HG03460 (cell line): ENCODE results near the gene WIF1.

ENCODE experiments used
- ATAC-seq: cut with Tn5 transposase; IDR thresholded peaks from one replicate; pipeline ENCODE4 v1.9.1; 2021; ENCODE audit not compliant: unreplicated experiment

WIF1 gene

DNA sequence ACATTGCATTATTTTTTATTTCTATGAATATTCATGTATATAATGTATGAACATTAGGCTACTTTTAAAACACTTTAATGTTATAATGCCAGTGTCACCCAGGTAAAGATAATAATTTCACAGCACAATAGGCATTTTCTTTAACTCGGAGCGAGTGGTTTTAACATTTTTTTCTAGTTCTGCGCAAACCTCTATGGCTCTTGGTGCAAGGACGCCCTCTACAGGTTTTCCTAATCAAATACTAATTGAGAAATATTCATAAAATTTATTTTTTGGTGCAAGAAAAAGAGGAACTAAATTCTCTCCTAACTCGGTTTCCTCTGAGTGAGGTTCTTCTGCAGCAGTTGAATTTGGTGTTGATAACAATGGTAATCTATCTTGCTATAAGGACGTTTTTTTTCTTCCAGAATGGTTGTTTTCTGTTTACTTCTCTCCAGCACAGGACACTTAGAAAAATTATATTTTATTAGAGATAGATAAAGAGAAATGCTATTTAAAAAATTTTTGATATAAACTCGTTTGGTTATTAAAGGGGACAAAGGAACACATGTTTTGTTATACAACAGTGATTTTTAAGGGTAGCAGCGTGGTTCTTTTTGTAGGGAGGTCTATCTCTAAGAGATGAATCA, 2.4 kb upstream of the WIF1 start:
- ATAC-seq, result no peak

DNA sequence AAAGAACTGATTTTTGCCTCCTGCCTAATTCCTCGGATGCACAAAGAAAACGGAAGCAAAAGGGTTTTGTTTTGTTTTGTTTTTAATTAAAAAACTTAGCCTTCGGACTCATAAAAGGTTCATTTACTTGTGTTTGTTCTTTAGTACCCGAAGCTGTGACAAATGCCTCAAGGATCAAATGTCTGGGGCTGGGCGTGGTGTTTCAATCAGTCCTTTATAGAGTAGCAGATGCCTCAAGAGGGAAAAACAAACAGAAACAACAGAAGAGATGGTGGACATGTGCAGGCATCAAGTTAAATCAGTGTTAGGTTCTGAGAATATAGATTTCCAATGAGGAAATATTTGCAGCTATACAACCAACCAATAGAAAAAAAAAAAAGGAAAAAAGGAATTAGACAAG, 1.6 kb upstream of the WIF1 start:
- ATAC-seq, result no peak

DNA sequence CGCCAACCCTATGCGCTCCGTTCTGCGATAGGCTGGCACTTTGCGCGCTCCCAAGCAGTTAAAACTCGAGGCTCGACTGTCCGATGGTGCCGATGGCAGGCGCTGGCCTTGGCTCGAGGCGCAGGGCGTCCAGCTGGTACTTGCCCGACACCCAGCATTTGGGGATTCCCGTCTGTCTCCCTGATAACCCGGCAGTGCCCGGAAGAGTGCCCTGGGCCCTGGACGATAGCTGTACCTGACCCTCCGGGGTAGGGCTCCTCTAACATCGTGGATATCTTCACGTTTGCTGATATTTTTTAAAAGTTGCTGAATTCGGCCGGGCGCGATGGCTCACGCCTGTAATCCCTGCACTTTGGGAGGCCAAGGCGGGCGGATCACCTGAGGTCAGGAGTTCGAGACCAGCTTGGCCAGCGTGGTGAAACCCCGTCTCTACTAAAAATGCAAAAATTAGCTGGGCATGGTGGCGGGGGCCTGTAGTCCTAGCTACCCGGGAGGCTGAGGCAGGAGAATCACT, 908 bp upstream of the WIF1 start:
- ATAC-seq, result no peak

- ATAC-seq, result no peak
Observed at GRCh38 chr12:65119063-65119462, 2.0 kb downstream of the WIF1 start.

DNA sequence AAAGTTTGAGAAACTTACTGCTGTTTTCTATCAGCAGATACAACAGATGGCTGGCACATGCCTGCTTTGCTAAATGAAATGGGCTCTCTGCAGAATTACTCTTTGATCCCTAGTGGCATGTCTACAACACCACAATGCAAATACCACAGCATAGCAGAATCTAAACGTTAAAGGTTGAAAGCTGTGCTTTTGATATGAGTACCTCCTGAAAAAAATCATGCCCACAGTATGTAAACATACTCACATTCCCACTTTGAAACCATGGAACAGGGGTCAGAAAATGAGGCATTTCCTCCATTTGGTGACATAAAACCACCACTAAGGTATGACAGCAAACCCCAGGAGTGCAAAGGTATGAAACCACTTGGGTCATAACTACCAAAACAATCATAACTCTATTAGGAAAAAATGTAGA, 7.5 kb downstream of the WIF1 start:
- ATAC-seq, result no peak

- no peak for ATAC-seq
Observed at GRCh38 chr12:65106948-65107347, 14.2 kb downstream of the WIF1 start.

- no peak for ATAC-seq
Observed at GRCh38 chr12:65100140-65100539, 21.0 kb downstream of the WIF1 start.

DNA sequence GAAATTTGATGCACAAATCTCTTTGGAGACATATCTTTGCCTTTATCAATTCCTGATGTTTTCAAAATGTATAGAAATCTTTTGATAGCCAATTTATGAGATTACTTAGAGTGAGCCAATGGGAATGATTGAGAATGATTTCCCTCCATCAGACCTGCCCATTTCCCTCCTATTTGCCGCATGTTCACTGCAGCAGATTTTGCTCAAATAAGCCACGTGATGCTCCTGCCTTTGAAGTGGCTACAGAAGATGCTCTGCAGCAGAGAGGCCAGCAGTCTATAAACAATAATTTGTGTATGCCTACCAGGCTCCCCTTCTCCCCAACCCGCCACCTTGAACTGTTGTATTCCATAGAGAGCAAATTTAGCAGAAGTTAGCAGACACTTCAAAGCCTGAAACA, 21.9 kb downstream of the WIF1 start:
- ATAC-seq, result no peak

DNA sequence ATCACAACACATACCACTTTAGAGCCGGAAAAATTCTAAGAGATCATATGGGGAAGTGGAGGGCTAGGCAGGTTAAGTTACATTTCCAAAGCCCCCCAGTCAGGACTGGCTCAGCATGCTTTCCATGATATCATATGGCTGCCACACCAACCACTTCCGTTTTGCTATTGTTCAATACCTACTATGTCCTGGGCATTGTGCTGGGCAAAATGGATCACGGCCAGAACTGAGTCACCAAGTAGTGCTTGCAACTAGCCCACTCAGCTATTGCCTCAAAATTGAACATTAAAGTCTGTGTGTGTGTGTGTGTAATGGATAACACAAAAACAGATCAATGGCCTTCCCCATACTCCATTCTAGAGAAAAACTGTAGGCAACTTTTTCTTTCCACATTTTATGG, 22.7 kb downstream of the WIF1 start:
- ATAC-seq, result no peak

GRCh38 chr12:65094722-65095121, 26.4 kb downstream of the WIF1 start:
- ATAC-seq, result no peak

DNA sequence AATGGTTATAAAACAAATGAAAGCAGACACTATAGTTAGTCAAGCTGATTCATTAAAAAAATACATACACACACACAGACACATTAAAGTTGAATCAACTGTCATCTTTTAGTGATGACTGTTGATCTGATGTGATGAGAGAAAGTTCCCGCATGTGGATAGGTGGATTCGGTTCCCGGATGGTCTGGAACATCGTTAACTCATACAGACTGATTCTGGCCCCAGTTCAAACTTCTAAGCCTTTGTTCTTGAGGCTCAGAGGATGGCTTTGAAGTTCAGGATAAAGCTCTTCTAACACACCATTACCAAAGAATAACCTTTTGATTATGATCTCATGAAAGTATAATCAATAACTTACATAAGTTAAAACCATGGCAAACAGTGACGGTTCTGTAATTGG, 27.5 kb downstream of the WIF1 start:
- ATAC-seq, result no peak

DNA sequence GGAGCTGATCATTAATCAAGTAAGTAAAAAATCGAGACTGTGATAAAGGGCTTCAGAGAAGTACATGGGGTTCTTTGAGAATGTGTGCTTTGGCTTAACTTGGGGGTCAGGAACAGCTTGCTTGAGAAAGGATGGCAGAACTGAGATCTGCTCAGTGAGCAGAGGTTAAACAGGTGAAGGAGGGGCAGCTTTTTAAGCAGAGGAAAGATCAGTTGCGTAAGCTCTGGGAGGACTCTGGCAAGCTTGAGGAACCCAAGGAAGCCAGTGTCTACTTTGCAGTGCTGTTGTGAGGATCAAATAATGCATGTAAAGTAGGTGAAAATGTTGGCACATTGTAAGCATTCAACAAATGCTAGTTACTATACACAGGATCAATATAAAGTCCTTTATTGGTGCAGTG, 30.6 kb downstream of the WIF1 start:
- ATAC-seq, result no peak

DNA sequence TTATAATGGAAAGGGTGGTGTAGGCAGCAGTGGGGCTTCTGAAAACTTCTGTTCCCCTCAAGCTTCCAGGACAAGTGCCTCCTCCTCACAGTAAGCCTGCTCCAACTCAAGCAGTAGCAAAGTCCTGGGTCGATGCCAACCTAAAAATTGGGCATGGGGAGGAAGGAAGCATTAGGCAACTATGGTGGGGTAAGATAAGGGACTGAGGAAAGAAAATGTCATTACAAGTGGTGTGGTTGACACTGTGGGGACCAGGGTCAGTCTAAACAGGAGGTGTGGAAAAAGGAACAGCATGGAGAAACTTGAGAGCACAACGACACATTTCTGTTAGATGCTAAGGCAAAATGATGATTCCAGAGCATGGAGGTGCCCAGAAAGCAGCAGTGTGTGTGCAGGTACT, 34.9 kb downstream of the WIF1 start:
- no peak for ATAC-seq

GRCh38 chr12:65084579-65084978, 36.5 kb downstream of the WIF1 start:
- ATAC-seq, result no peak

DNA sequence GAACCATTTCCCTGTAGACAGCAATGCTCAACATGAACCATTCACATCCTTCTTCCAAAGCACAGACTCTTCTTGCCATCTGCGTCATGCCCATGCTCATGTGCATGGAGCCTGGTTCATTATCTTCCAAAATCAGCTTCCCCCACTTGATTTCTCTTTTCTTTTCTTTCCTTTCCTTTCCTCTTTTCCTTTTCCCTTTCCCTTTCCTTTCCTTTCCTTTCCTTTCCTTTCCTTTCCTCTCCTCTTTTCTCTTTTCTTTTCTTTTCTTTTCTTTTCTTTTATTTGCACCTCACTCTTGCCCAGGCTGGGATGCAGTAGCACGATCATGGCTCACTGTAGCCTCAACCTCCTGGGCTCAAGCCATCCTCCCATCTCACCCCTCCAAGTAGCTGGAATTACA, 37.5 kb downstream of the WIF1 start:
- ATAC-seq, result no peak

GRCh38 chr12:65082406-65082805, 38.7 kb downstream of the WIF1 start:
- no peak for ATAC-seq

DNA sequence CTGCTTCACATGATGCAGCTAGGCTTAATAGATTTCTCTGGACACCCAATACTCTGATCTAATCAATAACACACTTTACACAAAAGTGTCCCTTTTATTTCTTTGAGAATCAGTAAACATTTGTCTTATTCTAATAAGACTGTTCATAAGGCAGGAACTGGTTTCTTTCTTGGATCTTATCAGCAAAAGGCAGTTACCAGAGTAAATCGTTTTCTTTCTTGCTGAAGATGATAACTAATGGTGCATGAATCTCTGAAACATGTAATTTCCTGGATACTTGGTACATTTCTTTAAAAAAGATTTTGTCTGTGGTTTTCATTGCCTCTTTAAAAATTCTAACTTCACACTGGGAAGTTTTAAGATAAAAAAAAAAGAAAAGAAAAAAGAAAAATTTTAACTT, 39.6 kb downstream of the WIF1 start:
- ATAC-seq, result no peak

- no peak for ATAC-seq
Observed at GRCh38 chr12:65074932-65075331, 46.2 kb downstream of the WIF1 start.

DNA sequence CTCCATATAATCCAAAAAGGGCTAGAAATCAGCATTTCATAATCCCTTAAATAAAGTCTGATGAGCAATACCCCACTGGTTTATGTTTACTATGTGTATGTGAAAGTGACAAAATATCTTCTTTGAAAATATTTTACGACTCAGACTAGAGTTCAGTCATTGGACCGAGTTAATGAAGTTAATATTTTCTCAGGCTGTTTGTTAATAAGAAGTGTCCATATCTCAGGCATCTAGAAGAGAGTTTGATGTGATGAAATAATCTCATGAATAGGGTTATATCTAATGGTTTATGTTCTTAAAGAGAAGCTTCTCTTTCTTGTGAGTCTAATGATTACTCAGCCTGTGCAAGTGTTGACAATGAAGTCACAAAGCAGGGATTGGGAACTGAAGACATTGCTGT, 51.8 kb downstream of the WIF1 start:
- ATAC-seq, result no peak

GRCh38 chr12:65067383-65067782, 53.7 kb downstream of the WIF1 start:
- no peak for ATAC-seq

- ATAC-seq, result no peak
Observed at GRCh38 chr12:65055859-65056258, 65.2 kb downstream of the WIF1 start.

DNA sequence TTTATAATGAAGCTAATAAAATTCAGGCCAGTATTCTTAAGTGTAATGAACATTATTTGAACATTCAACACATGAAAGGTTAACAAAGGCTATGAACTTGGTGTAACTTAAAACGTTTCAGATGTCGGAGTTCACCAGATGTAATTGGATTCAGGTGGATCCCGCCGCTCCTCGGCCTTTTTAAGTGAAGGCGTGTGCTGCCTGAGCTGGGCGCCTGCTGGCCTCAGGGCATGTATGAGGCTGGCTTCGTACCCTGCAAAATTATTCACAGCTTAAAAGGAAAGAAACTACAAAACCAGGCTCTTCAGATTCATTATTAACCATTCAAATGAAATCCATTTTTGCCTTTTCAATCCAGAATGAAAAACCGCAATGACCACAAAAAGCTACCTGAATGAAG, 69.9 kb downstream of the WIF1 start:
- ATAC-seq, result no peak

- ATAC-seq, result no peak
Observed at GRCh38 chr12:65045269-65045668, 75.8 kb downstream of the WIF1 start.
